Dermis blood vessel endothelial cell (primary cell): ENCODE results near the gene TMEM121. TPM values are rescaled to one million over a fixed set of nuclear protein-coding genes. Genes with fewer than 3 reads are reported as not detected.
"Not testable (repeated sequence)": the region's sequence is repeated elsewhere in the genome, so short reads cannot be mapped to it uniquely, and the experiment has no call there.

ENCODE experiments used
- DNase-seq: peaks from one replicate; pipeline ENCODE4 v3.0.0; 2010
- total RNA-seq: library from RNA; depleted of rRNA; stranded (reverse); fragments of >200 nt; gene quantifications from 2 replicates; pipeline ENCODE4 v1.2.3, GENCODE V29; 2014

Gene TMEM121
- total RNA-seq, 1 donor from 2014 or later: 11.7 TPM

DNA sequence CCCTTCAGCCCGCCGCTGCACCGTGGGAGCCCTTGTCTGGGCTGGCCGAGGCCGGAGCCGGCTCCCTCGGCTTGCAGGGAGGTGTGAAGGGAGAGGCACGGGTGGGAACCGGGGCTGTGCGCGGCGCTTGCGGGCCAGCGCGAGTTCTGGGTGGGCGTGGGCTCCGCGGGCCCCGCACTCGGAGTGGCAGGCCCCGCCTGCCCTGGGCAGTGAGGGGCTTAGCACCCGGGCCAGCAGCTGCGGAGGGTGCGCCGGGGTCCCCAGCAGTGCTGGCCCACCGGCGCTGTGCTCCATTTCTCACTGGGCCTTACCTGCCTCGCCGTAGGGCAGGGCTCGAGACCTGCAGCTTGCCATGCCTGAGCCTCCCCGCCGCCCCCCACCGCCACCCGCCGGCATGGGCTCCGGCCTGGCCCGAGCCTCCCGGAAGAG is 21.4 kb downstream of the TMEM121 start:
- no peak for DNase-seq

- no peak for DNase-seq
Measured at GRCh38 chr14:105549481-105549880, 23.1 kb downstream of the TMEM121 start.

DNA sequence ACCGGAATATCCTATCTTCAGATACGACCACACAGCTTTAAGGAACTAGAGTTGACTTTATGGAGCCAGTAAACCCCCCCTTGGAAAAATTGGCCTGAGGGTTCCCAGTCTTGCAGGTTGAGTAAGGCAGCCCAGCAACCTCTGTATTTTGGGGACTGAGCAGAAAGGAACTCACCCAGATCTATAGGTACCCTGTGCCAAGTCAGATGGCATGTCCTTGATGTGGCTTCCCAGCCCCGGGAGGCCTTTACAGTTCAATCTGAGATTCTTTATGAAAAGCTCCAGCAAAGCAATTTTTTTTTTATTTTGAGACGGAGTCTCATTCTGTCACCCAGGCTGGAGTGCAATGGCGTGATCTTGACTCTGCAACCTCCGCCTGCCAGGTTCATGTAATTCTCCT is 27.6 kb downstream of the TMEM121 start:
- DNase-seq: no peak

DNA sequence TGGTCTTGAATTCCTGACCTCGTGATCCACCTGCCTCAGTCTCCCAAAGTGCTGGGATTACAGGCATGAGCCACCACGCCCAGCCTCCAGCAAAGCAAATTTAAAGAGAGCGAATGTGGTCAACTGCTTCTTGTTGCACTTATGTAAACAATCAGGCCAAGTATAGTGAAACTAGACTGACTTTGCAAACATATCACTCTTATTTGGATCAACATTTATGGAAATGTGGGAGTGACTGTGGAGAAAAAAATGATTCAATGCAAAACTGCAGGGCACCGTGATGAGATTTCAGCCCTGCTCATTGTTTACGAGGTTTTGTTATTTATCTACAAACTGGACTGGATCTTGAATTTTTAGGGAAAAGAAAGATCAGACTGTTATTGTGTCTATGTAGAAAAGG is 28.1 kb downstream of the TMEM121 start:
- no peak for DNase-seq

DNA sequence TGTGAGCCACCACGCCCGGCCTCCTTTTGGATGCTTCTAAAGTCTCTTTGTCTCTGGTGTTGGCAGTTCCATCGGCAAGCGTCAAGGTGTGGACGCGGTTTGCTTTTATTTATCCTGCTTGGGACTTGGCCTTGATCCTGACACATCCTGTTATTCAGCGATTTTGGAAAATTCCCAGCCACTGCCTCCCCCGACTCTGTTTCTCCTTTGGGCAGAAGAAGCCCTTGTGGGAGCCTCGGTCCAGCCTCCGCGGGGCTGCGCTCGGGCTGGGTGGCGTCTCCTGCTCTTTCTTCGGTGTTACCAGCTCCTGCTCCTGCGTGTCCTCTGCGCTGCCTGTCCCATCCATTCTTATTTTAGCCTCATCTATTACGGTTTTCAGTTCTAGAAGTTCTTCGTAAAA is 31.3 kb downstream of the TMEM121 start:
- not testable (repeated sequence) for DNase-seq

GRCh38 chr14:105558449-105559154 is 32.2 kb downstream of the TMEM121 start:
- not testable (repeated sequence) for DNase-seq

- not testable (repeated sequence) for DNase-seq
Measured at GRCh38 chr14:105559384-105560047, 33.1 kb downstream of the TMEM121 start.

GRCh38 chr14:105560048-105560669 is 33.8 kb downstream of the TMEM121 start:
- not testable (repeated sequence) for DNase-seq

DNA sequence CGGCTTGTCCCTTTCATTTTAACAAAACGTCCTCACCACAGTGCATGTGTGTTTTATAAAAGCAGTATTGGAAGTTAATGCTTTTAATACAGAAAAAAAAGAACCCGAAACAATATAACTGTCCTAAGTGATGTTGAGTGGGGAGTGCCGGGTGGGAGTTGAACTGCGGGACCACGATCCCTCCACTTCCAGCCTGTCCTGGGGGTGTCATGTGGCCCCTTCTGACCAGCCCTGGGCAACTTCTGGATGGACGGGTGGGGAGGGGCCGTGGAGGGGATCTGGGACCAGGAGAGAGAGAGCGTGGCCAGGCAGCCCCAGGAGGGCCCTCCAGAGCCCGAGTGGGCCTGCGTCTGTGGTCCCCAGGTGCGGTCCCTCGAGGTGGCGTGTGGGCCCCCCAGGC is 35.0 kb downstream of the TMEM121 start:
- DNase-seq: not testable (repeated sequence)

- DNase-seq: no peak
Measured at GRCh38 chr14:105562713-105563346, 36.4 kb downstream of the TMEM121 start.

DNA sequence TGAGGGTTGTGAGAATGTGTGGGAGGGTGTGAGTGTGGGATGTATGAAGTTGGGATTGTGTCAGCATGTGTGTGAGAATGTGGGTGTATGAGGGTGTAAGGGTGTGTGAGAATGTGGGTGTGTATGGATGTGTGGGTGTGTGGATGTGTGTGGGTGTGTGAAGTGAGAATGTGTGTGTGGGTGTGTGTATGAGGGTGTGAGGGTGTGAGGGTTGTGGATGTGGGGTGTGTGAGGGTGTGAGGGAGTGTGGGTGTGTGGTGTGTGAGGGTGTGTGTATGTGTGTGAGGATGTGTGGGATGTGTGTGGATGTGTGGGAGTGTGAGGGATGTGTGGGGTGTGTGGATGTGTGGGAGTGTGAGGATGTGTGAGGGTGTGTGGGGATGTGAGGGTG is 37.0 kb downstream of the TMEM121 start:
- no peak for DNase-seq

GRCh38 chr14:105564536-105564935 is 38.2 kb downstream of the TMEM121 start:
- not testable (repeated sequence) for DNase-seq

- not testable (repeated sequence) for DNase-seq
Measured at GRCh38 chr14:105565185-105565919, 39.0 kb downstream of the TMEM121 start.

DNA sequence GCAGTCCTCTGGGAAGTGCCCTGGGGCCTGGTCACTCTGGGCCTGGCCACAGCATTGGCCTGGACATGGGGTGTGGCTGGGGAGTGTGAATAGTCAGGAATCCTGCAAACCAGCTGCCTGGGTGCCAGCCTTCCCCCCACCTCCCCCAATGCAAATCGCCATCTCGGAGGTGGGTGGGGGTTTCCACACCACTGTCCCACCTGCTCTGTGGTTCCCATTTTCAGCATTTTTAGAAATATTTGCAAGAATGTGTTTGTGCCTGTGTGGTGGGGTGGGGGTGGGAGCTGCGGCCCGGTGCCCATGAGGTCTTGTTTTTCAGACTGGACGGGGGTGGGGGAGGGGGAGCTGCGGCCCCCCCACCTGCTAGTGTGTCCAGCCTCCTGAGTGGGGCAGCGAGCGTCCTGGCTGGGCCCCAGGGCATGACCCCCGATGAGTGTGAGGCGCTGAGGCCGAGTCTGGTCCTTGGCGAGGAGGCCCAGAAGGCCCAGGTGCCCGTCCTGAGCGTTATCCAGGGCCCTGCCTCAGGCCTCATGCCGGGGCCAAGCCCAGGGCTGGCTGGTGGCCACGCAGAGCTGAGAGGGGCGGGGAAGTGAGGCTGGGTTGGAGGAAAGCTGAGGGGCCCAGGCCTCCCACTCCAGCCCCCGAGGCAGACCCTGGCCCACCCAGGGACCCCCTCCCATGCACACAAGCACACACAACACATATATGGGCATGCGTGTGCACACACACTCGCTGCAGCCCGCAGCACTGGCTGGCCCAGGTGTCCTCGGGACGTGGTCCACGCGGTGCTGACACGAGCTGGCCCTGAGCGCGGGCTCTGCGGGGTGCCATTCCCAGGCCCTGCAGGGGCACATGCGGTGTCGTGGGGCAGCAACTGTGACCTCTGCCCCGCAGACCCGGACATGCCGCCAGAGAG is 40.1 kb downstream of the TMEM121 start:
- not testable (repeated sequence) for DNase-seq

GRCh38 chr14:105567164-105568103 is 41.1 kb downstream of the TMEM121 start:
- DNase-seq: not testable (repeated sequence)

DNA sequence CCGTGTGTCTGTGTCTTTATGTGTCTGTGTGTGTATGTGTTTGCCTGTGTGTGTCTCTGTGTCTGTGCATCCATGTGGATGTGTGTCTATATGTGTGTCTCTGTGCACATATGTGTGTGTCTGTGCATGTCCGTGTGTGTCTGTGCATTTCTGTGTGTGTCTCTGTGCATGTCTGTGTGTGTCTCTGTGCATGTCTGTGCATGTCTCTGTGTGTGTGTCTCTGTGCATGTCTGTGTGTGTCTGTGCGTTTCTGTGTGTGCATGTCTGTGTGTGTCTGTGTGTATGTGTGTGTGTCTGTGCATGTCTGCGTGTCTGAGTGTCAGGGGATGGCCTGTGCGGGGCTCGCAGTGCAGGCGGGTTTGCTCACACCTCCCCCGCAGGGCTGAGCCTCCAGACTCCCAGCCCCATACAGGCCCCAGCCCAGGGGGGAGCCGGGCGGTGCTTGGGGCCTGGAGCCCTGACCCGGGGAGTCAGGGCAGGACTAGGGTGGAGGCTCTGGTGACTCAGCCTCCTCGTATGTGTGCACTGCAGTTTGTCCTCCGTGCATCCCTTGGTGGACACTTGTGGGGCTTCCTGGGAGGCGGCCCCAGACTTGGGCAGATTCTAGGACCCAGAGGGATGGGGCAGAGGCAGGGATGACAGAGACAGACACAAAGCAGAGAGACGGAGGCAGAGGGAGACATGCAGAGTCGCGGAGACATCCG is 41.9 kb downstream of the TMEM121 start:
- not testable (repeated sequence) for DNase-seq

DNA sequence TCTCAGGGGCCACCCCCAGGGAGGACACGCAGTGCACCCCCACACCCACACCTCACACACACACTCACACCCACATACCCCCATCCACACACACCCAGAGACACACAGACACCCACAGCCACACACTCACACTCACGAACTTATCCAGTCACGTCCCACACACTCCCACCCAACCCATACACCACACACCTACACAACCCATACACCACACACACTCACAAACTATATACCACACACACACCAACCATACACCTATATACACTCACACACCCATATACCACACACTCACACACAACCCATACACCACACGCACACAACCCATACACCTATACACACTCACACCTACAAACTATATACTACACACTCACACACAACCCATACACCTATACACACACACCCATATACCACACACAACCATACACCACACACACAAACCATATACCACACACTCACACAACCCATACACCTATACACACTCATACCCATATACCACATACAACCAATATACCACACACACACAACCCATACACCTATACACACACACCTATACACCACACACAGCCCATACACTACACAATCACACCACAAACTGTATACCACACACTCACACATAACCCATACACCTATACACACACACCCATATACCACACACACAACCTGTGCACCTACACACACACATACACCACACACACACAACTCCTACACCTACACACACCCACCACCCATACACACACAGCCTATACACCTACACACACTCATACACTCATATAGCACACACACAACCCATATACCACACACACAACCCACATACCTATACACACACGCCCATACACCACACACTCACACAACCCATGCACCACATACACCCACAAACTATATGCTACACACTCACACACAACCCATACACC is 42.7 kb downstream of the TMEM121 start:
- DNase-seq: no peak

DNA sequence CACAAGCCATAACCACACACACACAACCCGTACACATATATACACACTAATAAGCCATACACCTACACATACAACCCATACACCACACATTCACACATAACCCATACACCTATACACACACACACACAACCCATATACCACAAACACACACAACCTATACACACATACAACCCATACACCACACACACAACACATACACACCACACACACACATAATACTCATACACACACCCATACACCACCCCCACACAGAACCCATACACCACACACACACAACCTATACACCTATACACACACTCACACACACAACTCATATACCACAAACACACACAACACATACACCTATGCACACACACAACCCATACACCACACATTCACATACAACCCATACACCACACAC is 44.1 kb downstream of the TMEM121 start:
- no peak for DNase-seq
